Measurements from ENCODE around the gene GSX1. TPM values are rescaled to one million over a fixed set of nuclear protein-coding genes. Genes with fewer than 3 reads are reported as not detected.
"Not testable (repeated sequence)": the region's sequence is repeated elsewhere in the genome, so short reads cannot be mapped to it uniquely, and the experiment has no call there.

GSX1 gene
- not detected for total RNA-seq
- not detected for polyA plus RNA-seq (2013, experiment 1 of 2)
- polyA plus RNA-seq (2013, experiment 2 of 2): not detected
- 0 to 0.09 (median 0) reads per million in 172 experiments for total RNA-seq

DNA sequence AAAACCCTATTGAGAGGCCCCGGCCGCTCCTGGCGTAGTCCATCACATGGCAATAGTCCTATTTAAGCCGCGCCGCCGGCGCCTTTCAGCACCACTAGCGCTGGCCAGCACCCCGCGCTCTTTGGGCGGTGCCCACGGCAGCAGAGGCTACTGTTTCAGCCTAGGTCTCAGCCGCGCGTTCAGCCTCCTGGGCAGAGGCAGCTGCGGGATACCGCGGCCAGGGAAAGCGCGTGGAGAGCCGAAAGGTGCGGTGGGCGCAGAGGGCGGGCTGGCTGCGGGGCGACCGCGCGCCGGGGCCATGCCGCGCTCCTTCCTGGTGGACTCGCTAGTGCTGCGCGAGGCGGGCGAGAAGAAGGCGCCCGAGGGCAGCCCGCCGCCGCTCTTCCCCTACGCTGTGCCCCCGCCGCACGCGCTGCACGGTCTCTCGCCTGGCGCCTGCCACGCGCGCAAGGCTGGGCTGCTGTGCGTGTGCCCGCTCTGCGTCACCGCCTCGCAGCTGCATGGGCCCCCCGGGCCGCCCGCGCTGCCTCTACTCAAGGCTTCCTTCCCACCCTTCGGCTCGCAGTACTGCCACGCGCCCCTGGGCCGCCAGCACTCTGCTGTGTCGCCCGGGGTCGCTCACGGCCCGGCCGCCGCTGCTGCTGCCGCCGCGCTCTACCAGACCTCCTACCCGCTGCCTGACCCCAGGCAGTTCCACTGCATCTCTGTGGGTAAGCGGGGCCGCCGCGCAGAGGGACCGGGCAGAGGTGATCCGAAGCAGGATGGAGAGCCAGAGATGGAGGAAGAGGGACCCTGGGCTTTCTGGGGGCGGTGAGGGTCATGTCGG lies at the start of gene GSX1:
Gene GSX1, plus strand, starts transcription at position 91 of the 826 bp plus-strand sequence. Its CDS starts 208 bp downstream, at position 299.
- intact Hi-C loops (cut with DNase I, micrococcal nuclease): loop anchor here in 1 of 2 experiments (5.0 kb wide), 1 partner anchor 170 kb away; the partner anchor contains the start of genes LNX2 and POLR1D
- Mint-ChIP-seq H3K36me3 (ENCODE audit: low read depth) (peaks cover 3% of the 10 kb centered on the region), H3K27me3 (peaks cover 83% of the 10 kb centered on the region), H3K9me3 (no peaks in the 10 kb centered on the region), H3K27ac (no peak within 1 kb of the TSS), H3K4me3 (peak within 1 kb of the TSS; percentile 84), H3K4me1 (ENCODE audit: low read depth) (peaks cover 46% of the 10 kb centered on the region)
- H3K4me3 ChIP-seq (ENCODE audit: low read length): peak within 1 kb of the TSS; percentile 57
- ChIA-PET CTCF (no interaction called here), POLR2A (no interaction called here)
- peaks cover 50% of the 10 kb centered on the region for H3K4me1 ChIP-seq (ENCODE audit: insufficient read depth, low read length)
- H3K27me3 ChIP-seq (ENCODE audit: control insufficient read depth in 1 of 2, insufficient read depth in 2 of 2, low read length in 2 of 2): peaks cover 83 to 88% of the 10 kb centered on the region in 2 experiments
- TF ChIP-seq, protein P1, sequence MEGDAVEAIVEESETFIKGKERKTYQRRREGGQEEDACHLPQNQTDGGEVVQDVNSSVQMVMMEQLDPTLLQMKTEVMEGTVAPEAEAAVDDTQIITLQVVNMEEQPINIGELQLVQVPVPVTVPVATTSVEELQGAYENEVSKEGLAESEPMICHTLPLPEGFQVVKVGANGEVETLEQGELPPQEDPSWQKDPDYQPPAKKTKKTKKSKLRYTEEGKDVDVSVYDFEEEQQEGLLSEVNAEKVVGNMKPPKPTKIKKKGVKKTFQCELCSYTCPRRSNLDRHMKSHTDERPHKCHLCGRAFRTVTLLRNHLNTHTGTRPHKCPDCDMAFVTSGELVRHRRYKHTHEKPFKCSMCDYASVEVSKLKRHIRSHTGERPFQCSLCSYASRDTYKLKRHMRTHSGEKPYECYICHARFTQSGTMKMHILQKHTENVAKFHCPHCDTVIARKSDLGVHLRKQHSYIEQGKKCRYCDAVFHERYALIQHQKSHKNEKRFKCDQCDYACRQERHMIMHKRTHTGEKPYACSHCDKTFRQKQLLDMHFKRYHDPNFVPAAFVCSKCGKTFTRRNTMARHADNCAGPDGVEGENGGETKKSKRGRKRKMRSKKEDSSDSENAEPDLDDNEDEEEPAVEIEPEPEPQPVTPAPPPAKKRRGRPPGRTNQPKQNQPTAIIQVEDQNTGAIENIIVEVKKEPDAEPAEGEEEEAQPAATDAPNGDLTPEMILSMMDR (IDR thresholded peaks at IDR 0.05): no peak
- peak in 11 of 14 experiments; percentile 7 to 68 (median 24) for DNase-seq
- ATAC-seq (ENCODE audit: poor library complexity): peak; percentile 75
- no peak within 1 kb of the TSS for H3K27ac ChIP-seq (ENCODE audit: low read depth in 1 of 2, low read length in 2 of 2)
- H3K36me3 ChIP-seq (ENCODE audit: insufficient read depth, low read length): no peaks in the 10 kb centered on the region
- peaks cover 0 to 51% of the 10 kb centered on the region in 2 experiments for H3K9me3 ChIP-seq (ENCODE audit: control insufficient read depth in 1 of 2, insufficient read depth in 1 of 2, low read length in 2 of 2)

DNA sequence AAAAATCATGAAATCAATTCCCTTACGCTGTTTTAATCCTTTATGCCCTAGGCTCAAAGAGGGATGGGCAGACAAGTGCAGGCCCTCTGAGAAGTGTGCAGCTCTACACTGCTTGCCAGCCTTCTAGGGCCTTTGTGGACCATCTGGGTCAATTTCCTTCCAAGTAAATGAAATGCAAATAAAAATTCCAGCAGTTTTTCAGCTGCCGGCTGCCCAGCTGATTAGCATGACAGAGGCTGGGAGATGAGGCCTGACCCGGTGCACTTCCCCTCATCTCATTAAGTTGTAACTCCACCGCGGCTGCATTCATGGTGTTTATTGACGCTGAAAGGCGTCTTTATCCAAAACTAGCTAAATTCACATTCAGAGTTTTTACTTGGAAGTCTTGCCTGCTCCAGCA lies 47.5 kb upstream of the GSX1 start:
- Histone ChIP-seq H3K27ac (ENCODE audit: low read depth in 1 of 2, low read length in 2 of 2) (no peak overlapping the region), H3K36me3 (ENCODE audit: insufficient read depth, low read length) (no peaks in the 10 kb centered on the region), H3K9me3 (ENCODE audit: control insufficient read depth in 1 of 2, insufficient read depth in 1 of 2, low read length in 2 of 2) (no peaks in the 10 kb centered on the region), H3K4me1 (ENCODE audit: insufficient read depth, low read length) (no peaks in the 10 kb centered on the region), H3K27me3 (ENCODE audit: control insufficient read depth in 1 of 2, insufficient read depth in 2 of 2, low read length in 2 of 2) (no peaks in the 10 kb centered on the region), H3K4me3 (ENCODE audit: low read length) (no peak overlapping the region)
- Mint-ChIP-seq H3K27ac (no peak overlapping the region), H3K4me1 (ENCODE audit: low read depth) (peaks cover 4% of the 10 kb centered on the region), H3K36me3 (ENCODE audit: low read depth) (no peaks in the 10 kb centered on the region), H3K27me3 (no peaks in the 10 kb centered on the region), H3K4me3 (no peak overlapping the region), H3K9me3 (no peaks in the 10 kb centered on the region)
- no peak for ATAC-seq (ENCODE audit: poor library complexity)
- ChIA-PET CTCF (no interaction called here), POLR2A (no interaction called here)
- TF ChIP-seq, protein P1 (IDR thresholded peaks at IDR 0.05): no peak
- intact Hi-C loops (cut with DNase I, micrococcal nuclease): no loop called here
- no peak for DNase-seq

DNA sequence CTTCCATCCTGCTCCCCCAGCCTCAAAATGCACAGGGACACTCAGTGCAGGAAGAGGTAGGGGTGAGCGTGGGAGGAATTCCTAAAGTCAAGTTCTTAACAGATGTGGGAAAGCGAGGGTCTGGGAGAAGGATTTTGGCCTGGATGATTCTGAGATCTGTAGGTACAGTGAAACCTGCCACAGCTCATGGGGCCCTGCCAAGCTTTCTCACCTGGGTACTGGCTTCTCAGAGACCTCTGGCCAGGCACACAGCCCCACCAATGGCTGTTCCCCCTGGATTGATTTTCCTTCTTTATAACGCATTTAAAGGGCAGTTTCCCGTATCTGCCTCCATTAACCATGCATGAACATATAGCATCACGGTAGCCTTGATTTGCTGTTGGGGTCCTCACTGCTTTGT lies 47.0 kb upstream of the GSX1 start:
- no peaks in the 10 kb centered on the region for H3K36me3 Mint-ChIP-seq (ENCODE audit: low read depth)
- H3K9me3 Mint-ChIP-seq: no peaks in the 10 kb centered on the region
- CTCF ChIA-PET: no interaction called here
- DNase-seq (no peak), ATAC-seq (ENCODE audit: poor library complexity) (no peak)
- H3K4me3 ChIP-seq (ENCODE audit: low read length): no peak overlapping the region
- H3K27me3 ChIP-seq (ENCODE audit: control insufficient read depth in 1 of 2, insufficient read depth in 2 of 2, low read length in 2 of 2): no peaks in the 10 kb centered on the region
- H3K27me3 Mint-ChIP-seq: no peaks in the 10 kb centered on the region
- H3K36me3 ChIP-seq (ENCODE audit: insufficient read depth, low read length): no peaks in the 10 kb centered on the region
- TF ChIP-seq, protein P1 (IDR thresholded peaks at IDR 0.05): no peak
- peaks cover 4% of the 10 kb centered on the region for H3K4me1 Mint-ChIP-seq (ENCODE audit: low read depth)
- POLR2A ChIA-PET: no interaction called here
- intact Hi-C loops (cut with DNase I, micrococcal nuclease): no loop called here
- no peaks in the 10 kb centered on the region for H3K9me3 ChIP-seq (ENCODE audit: control insufficient read depth in 1 of 2, insufficient read depth in 1 of 2, low read length in 2 of 2)
- no peak overlapping the region for H3K4me3 Mint-ChIP-seq
- no peaks in the 10 kb centered on the region for H3K4me1 ChIP-seq (ENCODE audit: insufficient read depth, low read length)
- H3K27ac ChIP-seq (ENCODE audit: low read depth in 1 of 2, low read length in 2 of 2): no peak overlapping the region
- H3K27ac Mint-ChIP-seq: no peak overlapping the region

DNA sequence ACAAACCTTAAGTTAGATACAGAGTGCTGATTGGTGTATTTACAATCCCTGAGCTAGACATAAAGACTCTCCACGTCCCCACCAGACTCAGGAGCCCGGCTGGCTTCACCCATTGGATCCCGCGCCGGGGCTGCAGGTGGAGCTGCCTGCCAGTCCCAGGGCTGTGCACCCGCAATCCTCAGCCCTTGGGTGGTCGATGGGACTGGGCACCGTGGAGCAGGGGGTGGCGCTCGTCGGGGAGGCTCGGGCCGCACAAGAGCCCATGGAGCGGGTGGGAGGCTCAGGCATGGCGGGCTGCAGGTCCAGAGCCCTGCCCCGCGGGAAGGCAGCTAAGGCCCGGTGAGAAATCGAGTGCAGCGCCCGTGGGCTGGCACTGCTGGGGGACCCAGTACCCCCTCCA lies 44.1 kb upstream of the GSX1 start:
- H3K4me1 ChIP-seq (ENCODE audit: insufficient read depth, low read length); H3K9me3 Mint-ChIP-seq; H3K27me3 ChIP-seq (ENCODE audit: control insufficient read depth in 1 of 2, insufficient read depth in 2 of 2, low read length in 2 of 2); CTCF ChIA-PET; H3K4me3 ChIP-seq (ENCODE audit: low read length); ATAC-seq (ENCODE audit: poor library complexity); POLR2A ChIA-PET; H3K27ac ChIP-seq (ENCODE audit: low read depth in 1 of 2, low read length in 2 of 2); DNase-seq; H3K4me1 Mint-ChIP-seq (ENCODE audit: low read depth); H3K27ac Mint-ChIP-seq; H3K9me3 ChIP-seq (ENCODE audit: control insufficient read depth in 1 of 2, insufficient read depth in 1 of 2, low read length in 2 of 2); H3K27me3 Mint-ChIP-seq; H3K36me3 Mint-ChIP-seq (ENCODE audit: low read depth); H3K4me3 Mint-ChIP-seq; H3K36me3 ChIP-seq (ENCODE audit: insufficient read depth, low read length); intact Hi-C loops (cut with DNase I, micrococcal nuclease): not testable (repeated sequence)
